Mucosa of descending colon (tissue), 3 donors: ENCODE results near the gene ZCCHC2. TPM values are rescaled to one million over a fixed set of nuclear protein-coding genes. Genes with fewer than 3 reads are reported as not detected.
A peak's percentile ranks its signal among the peaks of the same experiment; 100 is the strongest.

Experiments
- ATAC-seq: fragments of 200-7000 bp; cut with Tn5 transposase; one replicate; pipeline ENCODE4 v1.9.1; 2020; ENCODE audit warnings: mild to moderate bottlenecking, moderate library complexity
- DNase-seq, 3 donors: peaks; one replicate each; pipeline ENCODE4 v3.0.0-alpha.2; 2020
- H3K36me3 ChIP-seq: fragments of 200-600 bp; one replicate; pipeline ENCODE4 v1.8.0; 2021; ENCODE audit warnings: low read depth, mild to moderate bottlenecking
- H3K4me1 ChIP-seq: fragments of 200-600 bp; one replicate; pipeline ENCODE4 v1.8.0; 2021; ENCODE audit warnings: low read depth, mild to moderate bottlenecking
- H3K4me3 ChIP-seq: fragments of 200-600 bp; one replicate; pipeline ENCODE4 v1.8.0; 2021; ENCODE audit warnings: mild to moderate bottlenecking
- H3K9me3 ChIP-seq: fragments of 200-600 bp; one replicate; pipeline ENCODE4 v1.8.0; 2021; ENCODE audit warnings: mild to moderate bottlenecking
- intact Hi-C, 2 donors: fragments of 100-400 bp; cut with DNase I in 1 of 2; cut with micrococcal nuclease in 1 of 2; formaldehyde crosslinking; loops; one replicate each; pipeline versions ENCODE4 v1.11.0 to v1.11.1; 2022; cut with DNase I, micrococcal nuclease
- total RNA-seq, 3 donors: library from RNA; stranded (reverse); fragmentation: NEBNext Ultra II Directional in 2 of 3; extraction: Animal tissue kit (Norgen Biotek cat#: 25700) in 2 of 3; gene quantifications; one replicate each; pipeline versions ENCODE4 v1.2.1 to v1.2.4, GENCODE V29; 2021 to 2023
- TF ChIP-seq, protein P1 (sequence below): fragments of 200-600 bp; IDR thresholded peaks from one replicate; pipeline ENCODE4 v1.8.0; 2022; ENCODE audit warnings: antibody characterized with exemption, mild to moderate bottlenecking
- donor health status: DM: no; HTN: no; CAD: no; lungs with moderate emphysema.
- donor health status: DM: no; HTN: no; CAD: no.
- donor health status: DM: no; HTN: yes; CAD: no.

The ZCCHC2 gene
- total RNA-seq, 3 donors from 2014 or later: 22.2 to 27.5 (median 26.0) TPM

DNA sequence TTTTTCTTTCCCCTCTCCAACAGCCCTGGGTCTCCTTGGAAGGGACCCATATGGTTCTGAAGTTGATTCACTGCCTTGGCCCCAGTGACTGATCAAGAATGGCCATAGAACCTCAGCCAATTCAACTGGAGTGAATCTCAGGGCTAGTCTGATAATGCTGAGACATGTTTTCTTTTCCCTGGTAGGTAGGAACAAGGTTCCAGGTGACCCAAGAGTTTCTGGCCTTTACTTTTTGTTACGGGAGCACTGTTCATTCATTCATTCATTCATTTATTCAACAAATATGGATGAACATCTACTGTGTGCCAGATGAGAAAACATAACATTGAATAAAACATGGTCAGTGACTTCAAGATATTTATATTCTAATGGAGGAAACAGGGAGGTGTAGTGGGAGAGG is 3.1 kb upstream of the ZCCHC2 start:
- TF ChIP-seq, protein P1, sequence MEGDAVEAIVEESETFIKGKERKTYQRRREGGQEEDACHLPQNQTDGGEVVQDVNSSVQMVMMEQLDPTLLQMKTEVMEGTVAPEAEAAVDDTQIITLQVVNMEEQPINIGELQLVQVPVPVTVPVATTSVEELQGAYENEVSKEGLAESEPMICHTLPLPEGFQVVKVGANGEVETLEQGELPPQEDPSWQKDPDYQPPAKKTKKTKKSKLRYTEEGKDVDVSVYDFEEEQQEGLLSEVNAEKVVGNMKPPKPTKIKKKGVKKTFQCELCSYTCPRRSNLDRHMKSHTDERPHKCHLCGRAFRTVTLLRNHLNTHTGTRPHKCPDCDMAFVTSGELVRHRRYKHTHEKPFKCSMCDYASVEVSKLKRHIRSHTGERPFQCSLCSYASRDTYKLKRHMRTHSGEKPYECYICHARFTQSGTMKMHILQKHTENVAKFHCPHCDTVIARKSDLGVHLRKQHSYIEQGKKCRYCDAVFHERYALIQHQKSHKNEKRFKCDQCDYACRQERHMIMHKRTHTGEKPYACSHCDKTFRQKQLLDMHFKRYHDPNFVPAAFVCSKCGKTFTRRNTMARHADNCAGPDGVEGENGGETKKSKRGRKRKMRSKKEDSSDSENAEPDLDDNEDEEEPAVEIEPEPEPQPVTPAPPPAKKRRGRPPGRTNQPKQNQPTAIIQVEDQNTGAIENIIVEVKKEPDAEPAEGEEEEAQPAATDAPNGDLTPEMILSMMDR: no peak
- DNase-seq (no peak), ATAC-seq (no peak)
- Histone ChIP-seq H3K4me1 (peaks cover 4% of the 10 kb centered on the region), H3K9me3 (peaks cover 9% of the 10 kb centered on the region), H3K36me3 (no peaks in the 10 kb centered on the region), H3K4me3 (no peak overlapping the region)
- intact Hi-C loops: no loop called here

DNA sequence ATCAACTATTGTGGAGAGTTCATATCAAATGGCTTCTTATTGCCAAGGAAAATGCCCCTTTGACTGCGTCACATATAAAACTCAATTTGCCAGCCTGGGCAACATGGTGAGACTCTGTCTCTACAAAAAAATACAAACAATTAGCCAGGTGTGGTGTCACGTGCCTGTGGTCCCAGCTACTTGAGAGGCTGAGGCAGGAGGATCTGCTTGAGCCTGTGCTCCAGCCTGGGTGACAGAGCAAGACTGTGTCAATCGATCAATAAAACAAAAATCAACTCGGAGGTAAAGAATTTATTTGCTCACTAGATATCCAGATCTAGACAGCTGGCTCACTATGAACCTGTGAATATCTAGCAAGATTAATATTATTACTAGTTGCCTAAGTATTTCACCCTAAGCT is 1.7 kb upstream of the ZCCHC2 start:
- Histone ChIP-seq H3K4me3 (no peak overlapping the region), H3K9me3 (no peaks in the 10 kb centered on the region), H3K4me1 (peaks cover 13% of the 10 kb centered on the region), H3K36me3 (no peaks in the 10 kb centered on the region)
- intact Hi-C loops: no loop called here
- ATAC-seq: no peak
- no peak for DNase-seq
- TF ChIP-seq, protein P1: no peak

DNA sequence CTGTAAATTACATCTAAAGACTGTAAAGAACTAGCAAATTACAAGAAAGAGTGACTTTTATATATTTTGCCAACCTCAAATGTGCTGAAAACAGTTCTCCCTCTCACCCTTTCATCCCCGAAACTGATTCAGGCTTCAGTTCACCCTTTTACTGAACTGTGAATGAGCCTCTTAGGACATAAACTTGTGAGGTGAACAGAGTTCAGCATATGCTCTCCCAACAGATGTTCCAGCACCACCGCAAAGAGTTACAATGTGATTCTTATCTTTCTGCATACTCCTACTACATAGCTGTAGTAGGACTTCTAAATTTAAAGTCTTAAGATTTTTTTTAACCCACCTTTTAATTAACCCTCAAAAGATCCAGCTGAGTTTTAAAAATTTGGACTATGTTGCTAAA is 1.2 kb upstream of the ZCCHC2 start:
- H3K36me3 ChIP-seq: no peaks in the 10 kb centered on the region
- intact Hi-C loops: no loop called here
- H3K4me3 ChIP-seq: no peak overlapping the region
- H3K4me1 ChIP-seq: peaks cover 13% of the 10 kb centered on the region
- ATAC-seq (no peak), DNase-seq (no peak)
- TF ChIP-seq, protein P1: no peak
- no peaks in the 10 kb centered on the region for H3K9me3 ChIP-seq

DNA sequence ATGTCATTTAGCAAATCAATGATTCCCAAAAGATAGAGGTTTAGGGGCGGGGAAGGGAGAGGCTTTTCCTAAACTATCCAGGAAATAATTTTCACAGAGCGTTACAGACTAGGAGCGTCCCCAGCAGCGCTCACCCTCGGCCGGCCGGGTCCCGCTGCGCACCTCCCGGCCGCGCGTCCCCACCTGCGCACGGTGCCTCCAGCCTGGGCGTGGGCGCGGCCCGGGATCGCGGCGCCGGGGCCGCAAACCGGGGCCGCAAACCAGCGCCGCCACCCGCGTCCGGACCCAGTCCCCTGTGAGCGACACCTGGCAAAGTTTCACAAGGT is 684 bp upstream of the ZCCHC2 start:
- no peaks in the 10 kb centered on the region for H3K36me3 ChIP-seq
- DNase-seq (no peak), ATAC-seq (peak; percentile 22)
- H3K4me1 ChIP-seq: peaks cover 15% of the 10 kb centered on the region
- intact Hi-C loops: no loop called here
- no peaks in the 10 kb centered on the region for H3K9me3 ChIP-seq
- peak overlapping the region; percentile 86 for H3K4me3 ChIP-seq
- TF ChIP-seq, protein P1: no peak

DNA sequence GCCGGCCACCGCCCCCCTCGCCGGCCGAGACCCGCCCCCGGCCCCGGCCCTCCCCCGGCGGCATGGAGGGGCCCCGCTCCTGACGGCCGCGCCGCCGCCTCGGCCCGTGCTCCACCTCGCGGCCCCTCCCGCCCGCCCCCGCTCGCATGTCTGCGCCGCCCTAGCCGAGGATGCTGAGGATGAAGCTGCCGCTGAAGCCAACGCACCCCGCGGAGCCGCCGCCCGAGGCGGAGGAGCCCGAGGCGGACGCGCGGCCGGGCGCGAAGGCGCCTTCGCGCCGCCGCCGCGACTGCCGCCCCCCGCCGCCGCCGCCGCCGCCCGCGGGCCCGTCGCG is 397 bp downstream of the ZCCHC2 start:
- ATAC-seq (no peak), DNase-seq (no peak)
- peaks cover 21% of the 10 kb centered on the region for H3K4me1 ChIP-seq
- H3K4me3 ChIP-seq: peak overlapping the region; percentile 86
- H3K9me3 ChIP-seq: no peaks in the 10 kb centered on the region
- intact Hi-C loops: no loop called here
- TF ChIP-seq, protein P1: no peak
- no peaks in the 10 kb centered on the region for H3K36me3 ChIP-seq
